ENCODE measurements around the gene SLC38A1.
"Not testable (repeated sequence)": the region's sequence is repeated elsewhere in the genome, so short reads cannot be mapped to it uniquely, and the experiment has no call there.

The SLC38A1 gene

GRCh38 chr12:46207644-46208043 is 61.2 kb downstream of the SLC38A1 start:
- no peak for TF ChIP-seq CTCF (IDR thresholded peaks at IDR 0.05; ENCODE audit: low read depth, low read length, missing control alignments)
- H3K4me3 ChIP-seq (ENCODE audit: low read depth, low read length) = no peak overlapping the region
- no peak for DNase-seq (ENCODE audit: low read depth)

- H3K4me3 ChIP-seq (ENCODE audit: low read depth, low read length) = no peak overlapping the region
- no peak for TF ChIP-seq CTCF (IDR thresholded peaks at IDR 0.05; ENCODE audit: low read depth, low read length, missing control alignments)
- DNase-seq (ENCODE audit: low read depth) = no peak
Observed at GRCh38 chr12:46206471-46206870, 62.4 kb downstream of the SLC38A1 start.

GRCh38 chr12:46205294-46205693 is 63.5 kb downstream of the SLC38A1 start:
- TF ChIP-seq CTCF (IDR thresholded peaks at IDR 0.05; ENCODE audit: low read depth, low read length, missing control alignments) = no peak
- H3K4me3 ChIP-seq (ENCODE audit: low read depth, low read length) = no peak overlapping the region
- DNase-seq (ENCODE audit: low read depth) = no peak

GRCh38 chr12:46201284-46201789 is 67.5 kb downstream of the SLC38A1 start:
- no peak overlapping the region for H3K4me3 ChIP-seq (ENCODE audit: low read depth, low read length)
- no peak for DNase-seq (ENCODE audit: low read depth)
- no peak for TF ChIP-seq CTCF (IDR thresholded peaks at IDR 0.05; ENCODE audit: low read depth, low read length, missing control alignments)

GRCh38 chr12:46200551-46200950 is 68.3 kb downstream of the SLC38A1 start:
- no peak for TF ChIP-seq CTCF (IDR thresholded peaks at IDR 0.05; ENCODE audit: low read depth, low read length, missing control alignments)
- no peak overlapping the region for H3K4me3 ChIP-seq (ENCODE audit: low read depth, low read length)
- DNase-seq (ENCODE audit: low read depth) = no peak

- no peak for DNase-seq (ENCODE audit: low read depth)
- TF ChIP-seq CTCF (IDR thresholded peaks at IDR 0.05; ENCODE audit: low read depth, low read length, missing control alignments) = no peak
- no peak overlapping the region for H3K4me3 ChIP-seq (ENCODE audit: low read depth, low read length)
Observed at GRCh38 chr12:46198913-46199312, 69.9 kb downstream of the SLC38A1 start.

GRCh38 chr12:46197883-46198282 is 71.0 kb downstream of the SLC38A1 start:
- no peak for DNase-seq (ENCODE audit: low read depth)
- no peak overlapping the region for H3K4me3 ChIP-seq (ENCODE audit: low read depth, low read length)
- no peak for TF ChIP-seq CTCF (IDR thresholded peaks at IDR 0.05; ENCODE audit: low read depth, low read length, missing control alignments)

GRCh38 chr12:46190533-46190932 is 78.3 kb downstream of the SLC38A1 start:
- not testable (repeated sequence) for H3K4me3 ChIP-seq (ENCODE audit: low read depth, low read length); DNase-seq (ENCODE audit: low read depth)

All from GM12864 (cell line).